NCI-H446 treated with DMSO at 0.1 percent for 48 hours (cell line): ENCODE data around the gene C5orf34.
A peak's percentile ranks its signal among the peaks of the same experiment; 100 is the strongest.
"Not testable (repeated sequence)": the region's sequence is repeated elsewhere in the genome, so short reads cannot be mapped to it uniquely, and the experiment has no call there.

Experiments used
- DNase-seq: peaks from one replicate; lab custom pipeline; 2025; lab: John Stamatoyannopoulos, UW

C5orf34 gene, protein sequence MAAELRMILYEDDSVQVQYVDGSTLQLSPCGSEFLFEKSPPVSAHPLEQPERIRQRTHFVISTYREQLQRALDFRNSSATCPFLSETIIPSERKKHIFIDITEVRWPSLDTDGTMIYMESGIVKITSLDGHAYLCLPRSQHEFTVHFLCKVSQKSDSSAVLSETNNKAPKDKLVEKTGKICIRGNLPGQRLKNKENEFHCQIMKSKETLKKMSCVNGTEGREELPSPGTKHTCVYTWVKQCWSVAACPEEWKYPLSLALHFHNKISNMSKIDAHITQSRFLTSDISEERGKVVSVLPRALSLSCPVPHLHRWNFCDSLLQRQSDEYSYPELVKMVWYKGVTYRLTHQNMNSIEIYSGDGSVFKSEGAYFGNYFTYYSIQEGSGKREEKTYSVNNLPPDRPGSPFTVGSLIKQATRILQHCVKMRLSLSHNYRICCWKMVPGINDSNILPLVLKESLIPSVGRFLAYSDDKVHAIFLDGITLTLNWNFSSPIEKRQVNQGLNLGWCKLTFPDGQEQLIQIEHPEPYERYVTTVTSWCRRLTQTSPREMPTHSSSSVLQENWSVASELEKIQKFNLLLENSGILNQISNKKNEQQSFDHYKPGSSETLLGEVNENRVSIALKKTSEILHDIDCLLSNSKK

DNA sequence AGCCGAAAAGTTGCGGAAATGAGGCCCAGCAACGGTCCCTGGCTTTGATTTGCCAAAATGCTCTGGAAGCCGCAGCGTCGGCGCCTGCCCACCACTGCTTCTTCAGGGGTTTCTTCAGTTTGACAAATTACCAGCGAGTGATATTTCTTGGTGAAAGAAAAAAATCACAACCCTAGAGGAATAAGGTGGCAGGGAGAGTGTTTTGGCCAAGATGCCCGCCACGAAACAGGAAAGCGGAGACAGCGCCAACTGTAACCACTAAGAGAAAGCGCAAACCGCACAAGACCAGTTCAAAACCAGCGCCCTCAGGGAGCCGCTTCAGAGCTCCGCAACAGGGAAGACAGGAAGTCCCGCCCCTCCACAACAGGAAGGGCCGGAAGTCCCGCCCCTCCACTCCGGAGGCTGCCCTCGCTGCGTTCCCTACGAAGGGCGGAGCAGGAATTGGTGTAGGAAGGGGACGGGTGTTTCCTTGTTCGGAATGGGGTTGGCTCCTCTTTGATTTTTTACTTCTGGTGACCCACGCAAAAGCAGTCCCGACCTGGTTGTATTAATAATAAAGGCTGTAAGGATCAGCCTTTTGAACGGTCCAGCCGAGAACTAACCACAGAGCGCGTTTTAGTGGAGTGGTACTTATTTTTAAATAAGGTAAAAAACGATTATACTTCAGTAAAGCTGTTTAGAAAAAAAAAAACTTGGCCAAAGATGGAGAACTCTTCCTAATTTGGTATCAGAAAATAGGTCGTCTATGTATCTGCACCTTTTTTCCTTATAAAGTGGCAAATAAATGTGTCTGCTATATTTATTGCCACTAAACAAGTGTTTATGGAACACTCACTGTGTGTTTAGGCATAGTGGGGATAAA is at the start of gene C5orf34:
Gene C5orf34, minus strand, starts transcription at position 333 of the 862 bp plus-strand sequence. CDS start 5,809 bp downstream, outside the sequence.
- DNase-seq, result peak; percentile 94

DNA sequence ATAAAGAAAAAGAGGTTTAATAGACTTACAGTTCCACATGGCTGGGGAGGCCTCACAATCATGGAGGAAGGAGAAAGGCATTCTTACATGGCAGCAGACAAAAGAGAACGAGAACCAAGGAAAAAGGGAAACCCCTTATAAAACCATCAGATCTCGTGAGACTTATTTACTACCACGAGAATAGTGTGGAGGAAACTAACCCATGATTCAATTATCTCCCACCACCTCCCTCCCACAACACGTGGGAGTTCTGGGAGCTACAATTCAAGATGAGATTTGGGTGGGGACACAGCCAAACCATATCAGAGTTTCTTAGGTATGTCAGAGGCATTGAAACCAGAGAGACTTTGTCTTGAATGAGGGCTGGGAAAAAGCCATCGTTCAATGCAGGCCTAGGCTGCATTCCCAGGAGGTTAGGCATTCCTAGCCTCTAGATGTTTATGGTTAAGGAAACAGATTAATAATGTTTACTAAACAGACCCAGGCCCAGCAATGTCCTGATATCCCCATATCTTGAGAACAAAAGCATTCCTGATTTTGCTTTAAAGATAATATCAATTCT is 49.4 kb upstream of the C5orf34 start:
- DNase-seq, result no peak

DNA sequence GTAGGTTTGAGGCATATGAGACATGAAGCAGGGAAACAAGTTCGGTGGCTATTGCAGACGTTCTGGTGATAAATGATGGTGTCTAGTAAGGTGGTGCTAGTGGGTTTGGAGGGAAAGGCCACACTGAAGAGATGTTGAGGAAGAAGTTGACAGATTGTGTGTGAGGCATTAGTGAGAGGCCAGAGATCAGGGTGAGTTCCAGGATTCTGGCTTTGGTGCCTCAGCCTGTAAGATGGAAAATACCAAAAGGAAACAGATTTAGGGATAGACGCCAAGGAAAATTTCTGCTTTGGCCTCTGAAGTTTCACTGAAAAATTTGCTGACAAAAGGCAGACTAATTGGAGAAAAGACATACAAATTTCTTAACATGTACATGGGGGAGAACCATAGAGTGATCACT is 48.4 kb upstream of the C5orf34 start:
- DNase-seq, result no peak

DNA sequence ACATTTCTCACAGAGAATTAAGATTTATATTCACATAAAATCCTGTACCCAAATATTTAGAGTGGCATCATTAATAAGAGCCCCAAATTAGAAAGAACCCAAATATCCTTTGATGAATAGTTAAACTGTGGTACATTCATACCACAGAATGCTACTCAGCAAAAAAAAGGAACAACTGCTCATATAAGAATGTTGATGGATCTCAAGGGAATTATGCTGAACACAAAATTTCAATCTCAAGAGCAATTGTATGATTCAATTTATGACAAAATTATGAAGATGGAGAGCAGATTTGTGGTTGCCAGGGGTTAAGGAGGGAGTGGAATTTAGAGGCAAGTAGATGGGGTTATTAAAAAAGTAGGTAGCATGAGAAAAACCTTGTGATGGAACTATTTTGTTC is 46.4 kb upstream of the C5orf34 start:
- DNase-seq, result no peak

DNA sequence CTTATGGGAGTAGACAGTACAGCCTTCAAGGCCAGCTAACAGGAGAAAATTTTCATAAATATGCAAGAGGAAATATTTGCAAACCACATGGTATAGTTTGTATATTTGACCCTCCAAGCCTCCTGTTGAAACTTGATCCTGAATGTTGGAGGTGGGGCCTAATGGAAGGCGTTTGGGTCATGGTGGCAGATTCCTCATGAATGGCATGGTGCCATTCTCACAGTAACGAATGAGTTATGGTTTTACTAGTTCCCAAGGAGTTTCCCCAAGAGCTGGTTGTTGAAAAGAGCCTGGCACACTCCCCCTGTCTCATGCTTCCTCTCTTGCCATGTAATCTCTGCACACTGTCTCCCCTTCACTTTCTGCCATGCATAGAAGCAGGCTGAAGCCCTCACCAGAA is 45.2 kb upstream of the C5orf34 start:
- DNase-seq, result no peak

DNA sequence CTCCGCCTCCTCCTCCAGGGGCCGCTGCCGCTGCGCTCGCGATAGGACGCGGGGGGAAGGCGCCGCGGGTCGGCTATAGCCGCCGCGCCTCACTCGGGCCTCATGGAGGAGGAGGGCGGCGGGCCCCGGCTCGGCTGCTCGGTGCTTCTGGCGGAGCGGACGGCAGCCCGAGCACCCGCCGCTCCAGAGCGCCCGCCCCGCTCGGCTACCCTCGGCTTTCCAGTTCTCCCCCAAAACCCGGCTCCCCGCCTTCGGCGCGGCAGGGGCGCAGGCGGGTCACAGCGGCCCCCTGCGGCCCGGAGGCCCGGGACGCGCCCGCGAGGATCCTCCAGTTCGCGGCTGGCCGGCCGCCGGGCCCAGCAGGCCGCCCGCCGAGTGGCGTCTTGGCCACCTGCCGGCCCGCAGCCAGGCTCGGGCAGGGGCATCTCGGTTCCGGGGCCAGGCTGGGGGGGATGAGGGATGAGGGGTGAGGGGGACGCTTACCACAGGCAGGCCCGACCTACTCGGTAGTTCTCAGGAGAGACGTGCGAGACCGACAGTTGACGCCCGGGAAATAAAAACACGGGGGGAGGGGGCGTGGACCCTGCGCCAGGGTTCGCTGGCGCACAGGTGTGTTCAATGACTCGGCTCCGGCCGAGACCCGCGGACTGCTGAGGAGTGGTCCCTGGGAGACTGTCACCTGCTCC is 42.1 kb upstream of the C5orf34 start, which contains the start of gene PAIP1:
Gene PAIP1, minus strand, starts transcription at position 221 of the 686 bp plus-strand sequence. CDS start 231 bp downstream, outside the sequence.
- DNase-seq, result peak; percentile 79

DNA sequence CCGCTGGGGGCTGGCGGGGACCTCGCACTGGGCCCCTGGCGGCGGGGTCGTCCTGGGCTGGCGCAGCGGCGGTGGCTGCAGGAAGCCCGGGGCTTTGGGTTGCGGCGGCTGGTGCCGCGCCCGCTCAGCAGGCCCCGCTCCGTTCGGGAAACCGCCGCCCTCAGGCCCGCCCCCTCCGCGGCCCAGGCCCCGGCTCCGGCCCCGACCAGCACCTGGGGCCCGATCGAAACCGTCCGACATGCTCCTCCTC is 41.6 kb upstream of the C5orf34 start:
- not testable (repeated sequence) for DNase-seq

DNA sequence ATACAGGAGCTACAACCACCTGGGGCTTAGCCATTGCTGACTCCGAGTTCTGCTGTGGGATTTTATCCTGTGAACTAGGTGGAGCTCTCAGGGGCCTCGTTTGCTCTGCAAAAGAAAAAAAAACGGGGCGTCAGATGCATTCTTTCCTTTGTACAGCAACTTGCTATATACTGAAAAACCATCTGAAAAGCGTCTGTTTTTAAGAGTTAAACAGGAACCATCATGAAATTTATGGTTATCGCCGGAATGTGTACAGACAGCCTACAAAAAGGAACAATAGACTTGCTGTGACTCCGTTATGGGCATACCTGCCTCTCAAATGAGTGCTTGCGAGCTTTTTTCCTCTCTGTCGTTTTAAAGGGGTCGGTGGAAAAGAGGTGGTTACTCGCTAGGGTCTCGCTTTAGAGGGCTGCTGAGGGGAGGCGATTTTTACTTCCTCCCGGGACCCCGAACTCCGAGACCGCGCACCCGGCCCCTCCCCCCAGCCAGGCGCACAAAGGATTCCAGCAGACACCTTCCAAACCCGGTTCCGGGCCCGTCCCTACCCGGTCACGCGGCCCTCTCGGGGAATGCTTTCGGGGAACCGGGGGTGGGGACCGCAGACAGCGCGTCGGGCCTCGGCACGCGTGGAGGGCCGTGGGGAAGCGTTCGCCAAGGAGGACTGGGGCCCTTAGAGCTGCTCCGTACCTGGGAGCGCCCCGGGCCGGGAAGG is 41.1 kb upstream of the C5orf34 start:
- DNase-seq, result no peak

DNA sequence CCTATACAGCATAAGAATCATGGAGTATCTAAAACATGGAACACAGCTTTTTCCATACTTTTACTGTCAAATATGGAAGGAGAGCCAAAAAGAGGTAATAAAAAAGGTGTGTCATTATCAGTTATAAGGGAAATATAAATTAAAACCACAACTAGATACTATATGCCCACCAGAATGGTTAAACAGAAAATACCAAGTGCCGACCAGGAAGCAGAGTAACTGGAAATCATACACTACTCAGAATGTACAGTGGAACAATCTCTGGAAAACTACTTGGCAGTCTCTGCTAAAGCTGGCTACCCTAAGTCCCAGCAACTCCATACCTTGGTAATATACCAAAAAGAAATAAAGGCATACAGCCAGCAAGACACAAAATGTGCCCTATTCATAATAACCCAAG is 39.5 kb upstream of the C5orf34 start:
- no peak for DNase-seq

DNA sequence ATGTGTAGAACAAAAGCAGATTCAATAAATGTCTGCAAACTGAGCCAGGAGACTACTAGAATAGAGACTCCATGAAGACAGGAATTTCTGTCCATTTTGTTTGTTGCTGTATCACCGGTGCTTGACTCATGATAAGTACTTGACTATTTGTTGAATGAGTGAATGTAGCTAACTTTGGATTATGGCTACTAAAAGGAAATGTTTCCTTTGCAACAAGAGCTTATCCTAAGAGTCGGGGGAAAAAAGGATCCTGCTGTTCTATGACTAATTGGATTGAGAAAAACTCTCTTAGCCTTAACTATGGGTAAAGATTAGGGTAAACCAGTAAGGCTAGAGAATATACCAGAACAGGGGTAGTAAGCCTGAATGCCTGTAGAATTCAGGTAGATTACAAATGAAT is 38.4 kb upstream of the C5orf34 start:
- no peak for DNase-seq

DNA sequence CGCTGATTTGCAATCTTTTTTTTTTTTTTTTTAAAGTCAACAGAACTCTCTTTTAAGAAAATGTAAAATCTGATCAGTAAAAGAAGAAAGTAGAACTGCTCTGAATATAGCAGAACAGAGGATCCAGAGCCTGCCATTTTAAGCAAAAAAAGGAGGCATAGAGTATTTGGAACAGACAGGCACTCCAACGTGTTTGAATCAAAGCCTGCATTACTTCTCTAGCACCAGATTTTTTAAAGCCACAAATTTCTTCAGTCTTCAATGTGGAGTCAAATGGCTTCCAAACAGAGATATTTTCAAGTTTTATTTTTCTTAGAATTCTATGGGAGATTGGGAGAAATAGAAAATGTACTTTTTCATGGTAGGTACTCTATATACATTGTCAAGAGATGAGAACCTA is 36.8 kb upstream of the C5orf34 start:
- DNase-seq, result no peak

DNA sequence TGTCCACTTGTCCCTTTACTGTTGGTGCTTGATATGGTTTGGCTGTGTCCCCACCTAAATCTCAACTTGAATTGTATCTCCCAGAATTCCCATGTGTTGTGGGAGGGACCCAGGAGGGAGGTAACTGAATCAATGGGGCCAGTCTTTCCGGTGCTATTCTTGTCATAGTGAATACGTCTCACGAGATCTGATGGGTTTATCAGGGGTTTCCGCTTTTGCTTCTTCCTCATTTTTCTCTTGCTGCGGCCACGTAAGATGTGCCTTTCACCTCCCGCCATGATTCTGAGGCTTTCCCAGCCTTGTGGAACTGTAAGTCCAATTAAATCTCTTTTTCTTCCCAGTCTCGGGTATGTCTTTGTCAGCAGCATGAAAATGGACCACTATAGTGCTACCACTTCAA is 34.3 kb upstream of the C5orf34 start:
- not testable (repeated sequence) for DNase-seq

DNA sequence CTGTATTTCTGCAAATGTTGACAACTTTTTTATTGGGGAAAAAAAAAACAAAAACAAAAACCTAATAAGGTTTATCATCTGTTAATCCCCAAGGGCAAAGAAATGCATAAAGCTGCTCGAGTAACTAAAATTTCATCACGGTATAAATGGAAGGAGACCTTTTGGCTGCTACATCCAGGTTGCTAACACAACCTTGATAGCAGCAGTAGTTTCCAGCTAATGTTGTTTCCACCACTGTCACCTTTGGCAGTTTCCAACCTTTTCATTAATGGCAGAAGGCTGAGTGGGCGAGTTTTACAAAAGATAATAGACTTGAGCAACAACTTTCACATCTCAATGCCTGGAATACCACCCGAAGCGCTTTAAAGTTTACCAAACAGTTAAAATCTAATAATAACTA is 33.4 kb upstream of the C5orf34 start:
- no peak for DNase-seq

DNA sequence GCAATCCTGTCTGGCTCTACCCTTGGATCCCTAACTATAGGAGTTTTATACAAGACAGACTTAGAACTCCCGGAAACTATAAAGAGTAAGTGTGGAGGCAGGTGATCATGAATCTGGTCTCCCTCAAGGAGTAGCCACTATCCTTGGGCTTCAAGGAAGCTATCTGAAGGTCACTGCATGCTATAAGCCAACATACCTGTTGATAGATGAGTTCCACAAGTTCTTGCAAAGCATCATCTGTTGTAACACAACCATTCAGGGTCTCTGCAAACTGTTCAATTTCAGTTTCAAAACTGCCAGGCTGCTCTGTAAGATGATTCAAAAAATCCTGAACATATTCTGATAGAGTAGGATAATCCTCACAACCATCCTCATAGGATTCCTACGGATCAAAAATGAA is 32.6 kb upstream of the C5orf34 start:
- DNase-seq, result no peak

DNA sequence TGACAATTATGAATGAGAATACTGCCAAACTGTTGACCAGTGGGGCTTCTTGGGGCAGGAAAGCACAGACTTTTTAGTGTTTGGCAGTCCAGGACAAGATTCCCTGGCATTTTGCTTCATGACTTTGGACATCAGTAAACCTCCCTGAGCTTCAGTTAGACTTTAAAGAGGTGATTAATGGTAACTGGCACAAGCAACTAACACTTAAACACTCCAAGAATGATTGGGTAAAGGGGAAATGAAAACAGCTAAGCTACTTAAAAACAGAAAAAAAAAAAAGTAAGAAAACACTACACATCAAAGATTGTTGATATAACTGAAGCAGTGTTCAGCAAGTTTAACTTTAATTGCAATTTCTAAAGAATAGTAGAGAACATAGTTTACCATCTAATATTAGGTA is 28.5 kb upstream of the C5orf34 start:
- DNase-seq, result no peak

DNA sequence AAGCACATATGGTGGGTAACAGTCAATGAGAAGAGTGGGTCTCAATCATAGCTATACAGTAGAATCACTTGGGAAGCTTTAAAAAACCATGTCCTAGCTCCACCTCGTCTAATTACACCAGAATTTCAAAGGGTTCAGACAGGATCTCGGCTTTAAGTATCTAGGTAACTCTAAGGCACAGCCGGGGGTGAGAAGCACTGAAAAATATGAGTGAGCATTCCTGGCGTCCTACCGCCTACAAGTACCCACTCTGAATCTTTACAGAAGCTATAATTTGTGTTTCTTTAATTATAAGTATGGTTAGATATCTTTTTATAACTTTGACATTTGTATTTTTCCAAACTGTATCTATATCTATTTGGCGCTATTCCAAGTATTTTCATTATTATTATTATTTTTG is 25.8 kb upstream of the C5orf34 start:
- DNase-seq, result no peak

DNA sequence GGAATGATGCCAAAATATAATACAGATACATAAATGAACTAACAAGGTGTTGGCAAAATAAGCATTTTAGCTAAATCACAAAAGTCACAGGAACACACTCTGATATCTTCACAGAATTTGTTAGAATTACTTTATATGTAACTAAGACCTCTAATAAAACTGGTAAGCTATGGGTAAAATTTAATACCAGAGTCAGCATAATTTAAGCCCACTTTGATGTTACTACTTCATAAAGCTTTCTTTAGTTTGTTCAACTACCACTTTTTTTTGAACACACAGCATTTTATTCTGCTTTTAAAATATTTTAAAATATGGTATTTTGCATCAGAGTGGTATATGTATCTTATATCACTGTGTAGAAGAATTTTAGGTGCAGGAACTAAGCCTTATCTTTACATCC is 22.0 kb upstream of the C5orf34 start:
- DNase-seq, result no peak

DNA sequence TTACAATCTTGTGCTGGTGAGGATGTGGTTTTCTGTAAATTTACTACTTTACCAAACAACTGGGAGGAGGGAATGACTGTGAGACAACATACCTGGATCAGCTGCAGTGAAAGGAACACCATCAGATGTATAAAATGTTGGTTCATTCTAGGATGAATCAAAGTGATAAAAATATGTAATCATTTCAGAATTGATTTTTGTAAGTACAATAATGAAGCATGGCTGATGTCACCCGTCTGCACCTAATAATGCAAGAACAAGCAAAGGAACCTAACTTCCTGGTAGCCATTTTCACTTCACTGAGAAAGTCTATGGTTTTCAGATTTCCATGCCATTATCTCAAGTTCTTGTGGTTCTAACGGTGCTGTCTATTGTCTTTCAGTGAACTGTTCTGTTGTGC is 18.7 kb upstream of the C5orf34 start:
- DNase-seq, result no peak

DNA sequence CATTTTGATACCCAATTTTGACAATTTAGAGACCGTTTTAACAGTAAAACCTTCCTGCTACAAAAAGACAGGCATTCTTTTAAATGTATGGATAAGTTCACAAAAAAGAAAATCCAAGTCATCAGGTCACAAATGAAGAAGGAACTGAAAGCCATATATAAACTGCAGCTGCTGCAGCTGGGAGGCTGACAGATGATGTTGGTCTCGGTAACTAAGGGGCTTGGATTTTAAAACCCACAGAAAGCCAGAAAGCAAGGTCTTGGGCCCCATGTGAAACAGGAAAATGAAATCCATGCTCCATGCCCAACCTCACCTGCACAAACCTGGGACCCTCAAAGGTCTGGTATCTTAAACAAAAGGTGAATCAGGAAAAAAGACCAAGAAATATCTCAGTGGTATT is 15.7 kb upstream of the C5orf34 start:
- DNase-seq, result no peak

DNA sequence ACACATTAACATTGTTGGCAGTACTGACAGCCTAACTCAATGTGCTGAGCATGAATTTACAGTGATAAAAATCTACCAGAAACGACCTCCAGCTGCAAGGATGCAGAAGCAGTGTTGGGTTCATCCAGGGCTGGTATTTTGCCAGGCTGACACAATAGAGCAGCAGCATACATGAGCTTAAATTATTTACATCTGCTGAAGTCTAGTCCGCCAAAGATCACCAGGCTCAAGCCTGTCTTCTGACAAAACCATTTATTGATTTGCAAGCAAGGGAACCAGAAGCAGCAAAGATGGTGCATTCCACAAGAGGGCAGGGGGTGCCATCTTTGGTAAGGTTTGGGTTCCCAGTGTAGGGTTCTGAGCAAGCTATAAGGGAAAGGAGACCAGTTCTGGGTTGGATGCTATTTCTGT is 8.7 kb upstream of the C5orf34 start:
- DNase-seq, result no peak

DNA sequence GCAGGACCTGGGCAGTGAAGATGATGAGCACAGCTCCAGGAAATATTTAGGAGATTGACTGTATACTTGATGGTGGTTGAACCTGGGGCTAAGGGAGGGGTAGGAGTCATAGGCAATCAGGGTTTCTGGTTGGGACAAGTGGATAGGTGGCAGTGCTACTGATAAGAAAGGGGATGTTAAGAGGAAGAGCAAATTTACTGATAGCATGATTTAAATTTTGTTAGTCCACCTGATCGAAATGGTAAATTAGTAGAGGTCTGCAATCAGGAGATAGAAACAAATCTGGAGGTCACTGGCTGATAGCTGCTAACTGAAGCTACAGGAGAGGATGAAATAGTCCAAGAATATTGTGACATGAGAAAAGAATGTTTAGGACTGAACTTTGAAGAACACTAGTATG is 5.7 kb upstream of the C5orf34 start:
- DNase-seq, result no peak
